ENCODE results near the gene ARID1B. TPM values are rescaled to one million over a fixed set of nuclear protein-coding genes. Genes with fewer than 3 reads are reported as not detected.

Gene ARID1B
- total and polyA plus RNA-seq, 8 donors = 16.2 to 68.0 (median 42.5) TPM

DNA sequence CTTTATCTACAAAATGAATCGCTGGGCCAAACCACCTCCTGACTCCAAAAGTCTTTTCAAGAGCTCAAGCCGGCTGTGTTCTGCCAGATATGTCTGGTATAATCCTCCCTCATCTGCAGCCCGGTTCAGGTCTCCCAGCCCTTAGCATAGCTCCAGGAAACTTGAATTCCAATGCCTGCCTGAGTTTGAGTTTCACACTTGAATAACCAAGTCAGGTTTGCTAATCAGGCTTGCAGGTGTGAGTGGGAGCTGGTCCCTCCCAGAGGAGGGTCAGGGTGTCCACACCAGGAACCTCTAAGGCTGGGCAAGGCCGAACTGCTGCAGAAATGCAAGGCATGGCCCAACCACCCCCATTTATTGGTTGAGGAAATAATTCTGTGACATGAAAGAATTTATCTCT lies 449.6 kb downstream of the ARID1B start:
- TF ChIP-seq, protein P1, sequence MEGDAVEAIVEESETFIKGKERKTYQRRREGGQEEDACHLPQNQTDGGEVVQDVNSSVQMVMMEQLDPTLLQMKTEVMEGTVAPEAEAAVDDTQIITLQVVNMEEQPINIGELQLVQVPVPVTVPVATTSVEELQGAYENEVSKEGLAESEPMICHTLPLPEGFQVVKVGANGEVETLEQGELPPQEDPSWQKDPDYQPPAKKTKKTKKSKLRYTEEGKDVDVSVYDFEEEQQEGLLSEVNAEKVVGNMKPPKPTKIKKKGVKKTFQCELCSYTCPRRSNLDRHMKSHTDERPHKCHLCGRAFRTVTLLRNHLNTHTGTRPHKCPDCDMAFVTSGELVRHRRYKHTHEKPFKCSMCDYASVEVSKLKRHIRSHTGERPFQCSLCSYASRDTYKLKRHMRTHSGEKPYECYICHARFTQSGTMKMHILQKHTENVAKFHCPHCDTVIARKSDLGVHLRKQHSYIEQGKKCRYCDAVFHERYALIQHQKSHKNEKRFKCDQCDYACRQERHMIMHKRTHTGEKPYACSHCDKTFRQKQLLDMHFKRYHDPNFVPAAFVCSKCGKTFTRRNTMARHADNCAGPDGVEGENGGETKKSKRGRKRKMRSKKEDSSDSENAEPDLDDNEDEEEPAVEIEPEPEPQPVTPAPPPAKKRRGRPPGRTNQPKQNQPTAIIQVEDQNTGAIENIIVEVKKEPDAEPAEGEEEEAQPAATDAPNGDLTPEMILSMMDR (IDR thresholded peaks at IDR 0.05) = no peak
- 26 to 29% methylated on average over 4 of the region's 4 CpGs for WGBS, 2 donors
- DNase-seq (no peak), ATAC-seq (peak in 2 of 4 donors; percentile 19 to 30), FAIRE-seq (no peak)
- intact Hi-C loops (cut with DNase I) = no loop called here
- Histone ChIP-seq H3K27ac (no peak overlapping the region), H3K27me3 (no peaks in the 10 kb centered on the region), H3K4me3 (no peak overlapping the region), H3K4me1 (peaks cover 0 to 6% (median 0%) of the 10 kb centered on the region in 3 donors), H3K9me3 (no peaks in the 10 kb centered on the region), H3K36me3 (no peaks in the 10 kb centered on the region)

- Histone ChIP-seq H3K4me1 (peaks cover 0 to 6% (median 0%) of the 10 kb centered on the region in 3 donors), H3K4me3 (no peak overlapping the region), H3K9me3 (no peaks in the 10 kb centered on the region), H3K27ac (no peak overlapping the region), H3K27me3 (no peaks in the 10 kb centered on the region), H3K36me3 (no peaks in the 10 kb centered on the region)
- 83 to 88% methylated on average over 36 of the region's 36 CpGs for whole genome bisulfite sequencing, 2 donors
- FAIRE-seq = no peak
- peak in 1 of 4 donors; percentile 11 for ATAC-seq
- intact Hi-C loops (cut with DNase I) = no loop called here
- TF ChIP-seq, protein P1 (IDR thresholded peaks at IDR 0.05) = peak in 1 of 4 donors; percentile 15
- no peak for DNase-seq
These were observed 450.3 kb downstream of the ARID1B start for GRCh38 chr6:157227202-157228166.

- intact Hi-C loops (cut with DNase I) = no loop called here
- Histone ChIP-seq H3K4me3 (no peak overlapping the region), H3K27me3 (no peaks in the 10 kb centered on the region), H3K36me3 (no peaks in the 10 kb centered on the region), H3K9me3 (no peaks in the 10 kb centered on the region), H3K27ac (no peak overlapping the region), H3K4me1 (peaks cover 0 to 6% (median 0%) of the 10 kb centered on the region in 3 donors)
- TF ChIP-seq, protein P1 (IDR thresholded peaks at IDR 0.05) = no peak
- FAIRE-seq (no peak), DNase-seq (no peak), ATAC-seq (peak in 2 of 4 donors; percentile 12 to 25)
- WGBS, 2 donors = 85 to 90% methylated on average over 23 of the region's 23 CpGs
These were observed 451.4 kb downstream of the ARID1B start for GRCh38 chr6:157228426-157229131.

GRCh38 chr6:157229132-157229618 lies 452.0 kb downstream of the ARID1B start:
- Histone ChIP-seq H3K4me1 (peaks cover 0 to 6% (median 0%) of the 10 kb centered on the region in 3 donors), H3K4me3 (no peak overlapping the region), H3K36me3 (no peaks in the 10 kb centered on the region), H3K27ac (no peak overlapping the region), H3K27me3 (no peaks in the 10 kb centered on the region), H3K9me3 (no peaks in the 10 kb centered on the region)
- no peak for FAIRE-seq
- TF ChIP-seq, protein P1 (IDR thresholded peaks at IDR 0.05) = no peak
- WGBS, 2 donors = 79 to 82% methylated on average over 8 of the region's 8 CpGs
- intact Hi-C loops (cut with DNase I) = no loop called here
- DNase-seq = no peak
- ATAC-seq = no peak

Measured in pancreas (tissue), 10 donors.